Heart left ventricle (tissue), 16 donors: ENCODE measurements around the gene LAMC1. TPM values are rescaled to one million over a fixed set of nuclear protein-coding genes. Genes with fewer than 3 reads are reported as not detected.

Source experiments
- ATAC-seq, 4 donors: fragments of 200-7000 bp; cut with Tn5 transposase; one replicate each; pipeline ENCODE4 v1.9.1; 2020 to 2022; ENCODE audit warnings: moderate library complexity in 4 of 4, mild to moderate bottlenecking in 3 of 4, moderate number of reproducible peaks in 1 of 4
- DNase-seq, 5 donors: peaks; one replicate each; pipeline ENCODE4 v3.0.0-alpha.2; 2020
- H3K27ac ChIP-seq, 12 donors: fragments of 200-600 bp; sonication (generic) in 4 of 12; one replicate each; pipeline versions ENCODE4 v1.5.0 to v1.8.0; 2016 to 2022; ENCODE audit warnings: mild to moderate bottlenecking in 2 of 12
- H3K27me3 ChIP-seq, 9 donors: fragments of 200-600 bp; sonication (generic) in 2 of 9; one replicate each; pipeline versions ENCODE4 v1.5.1 to v1.8.0; 2016 to 2022; ENCODE audit warnings: mild to moderate bottlenecking in 3 of 9
- H3K36me3 ChIP-seq, 9 donors: fragments of 200-600 bp; sonication (generic) in 2 of 9; one replicate each; pipeline versions ENCODE4 v1.5.0 to v1.8.0; 2018 to 2022; ENCODE audit warnings: mild to moderate bottlenecking in 2 of 9
- H3K4me1 ChIP-seq, 12 donors: fragments of 200-600 bp; sonication (generic) in 4 of 12; one replicate each; pipeline versions ENCODE4 v1.5.0 to v1.8.0; 2016 to 2022; ENCODE audit warnings: mild to moderate bottlenecking in 3 of 12
- H3K4me3 ChIP-seq, 12 donors: fragments of 200-600 bp; sonication (generic) in 4 of 12; one replicate each; pipeline versions ENCODE4 v1.5.0 to v1.8.0; 2017 to 2022; ENCODE audit warnings: mild to moderate bottlenecking in 9 of 12, moderate library complexity in 4 of 12
- H3K9me3 ChIP-seq, 12 donors: fragments of 200-600 bp; sonication (generic) in 4 of 12; one replicate each; pipeline versions ENCODE4 v1.5.0 to v1.8.0; 2016 to 2022; ENCODE audit warnings: mild to moderate bottlenecking in 1 of 12
- CTCF ChIP-seq, 12 donors: fragments of 200-600 bp; sonication (generic) in 4 of 12; IDR thresholded peaks; one replicate each; pipeline versions ENCODE4 v1.5.0 to v1.8.0; 2018 to 2022; ENCODE audit warnings: antibody characterized with exemption in 12 of 12, mild to moderate bottlenecking in 5 of 12
- POLR2A ChIP-seq, 2 donors: fragments of 450-650 bp; IDR thresholded peaks; one replicate each; pipeline ENCODE4 v1.6.1; 2017; ENCODE audit warnings: antibody characterized with exemption in 2 of 2, mild to moderate bottlenecking in 2 of 2, moderate library complexity in 2 of 2
- WGBS, 4 donors: extraction: QIAGEN DNeasy Blood & Tissue Kit in 2 of 4; methylation state at CpG; one replicate each; pipeline versions ENCODE4 v1.1.5 to v1.1.7; 2013 to 2018; 5-methylcytosine and 5-hydroxymethylcytosine counted together
- intact Hi-C, 10 donors: fragments of 100-400 bp; cut with DNase I; formaldehyde crosslinking; loops; one replicate each; pipeline versions ENCODE4 v1.11.1 to v1.14.2; 2022
- polyA plus RNA-seq, 2 donors: library from polyadenylated mRNA; stranded (reverse); fragments of 200-250 nt; gene quantifications; one replicate each; pipeline ENCODE4 v1.2.3, GENCODE V29; 2013
- total RNA-seq, 9 donors: library from RNA; depleted of rRNA in 2 of 9; stranded (reverse); fragments of >200 nt in 2 of 9; fragmentation: NEBNext Ultra II Directional in 3 of 9; extraction: Animal tissue kit (Norgen Biotek cat#: 25700) in 3 of 9; gene quantifications; one replicate each; pipeline versions ENCODE4 v1.1.0 to v1.2.4, GENCODE V29; 2016 to 2023
- donor health status: ischemic (EF 13 %, LVEDD 7.1; RV severe dilation, severe dysfunction).
- donor health status: healthy with polysubstance abuse.
- donor health status: DM: no; HTN: yes; CAD: no.
- donor health status: DM: no; HTN: no; CAD: no.
- donor health status: ischemic (EF 25% LVEDD 6.9; RV normal size, moderate dysfunction).
- donor health status: ischemic (EF 25% LVEDD 5.7; RV mildly dilated, moderate dysfunction).
- donor health status: healthy.
- donor health status: DM: yes; HTN: yes; CAD: no.
- donor health status: ischemic (EF 35%, LVEDD 5.7; RV mildly dilated, moderate dysfunction).
- donor health status: nonischemic (EF 11% LVEDD 7.7; RV severe dilation, severe dysfunction).
- donor health status: DM: yes; HTN: yes; CAD: no.
- donor health status: PGD.
- donor health status: ischemic (EF 29% LVEDD 5.4; RV normal size, mild dysfunction).
- donor health status: nonischemic (EF 23%, LVEDD 6.1; RV moderate dilation, normal function).

LAMC1 gene
- total and polyA plus RNA-seq, 11 donors = 22.9 to 226 (median 119) TPM

GRCh38 chr1:183019139-183019740 lies 4.0 kb upstream of the LAMC1 start:
- Histone ChIP-seq H3K4me3 (no peak overlapping the region), H3K27me3 (peaks cover 0 to 4% (median 0%) of the 10 kb centered on the region in 9 donors), H3K27ac (peak overlapping the region in 6 of 12 donors; percentile 8 to 44 (median 26)), H3K9me3 (no peaks in the 10 kb centered on the region), H3K36me3 (no peaks in the 10 kb centered on the region), H3K4me1 (peaks cover 0 to 22% (median 14%) of the 10 kb centered on the region in 12 donors)
- ATAC-seq = no peak
- WGBS, 4 donors = 19 to 34% (median 23%) methylated on average over 3 of the region's 3 CpGs
- intact Hi-C loops = no loop called here
- TF ChIP-seq CTCF (IDR thresholded peaks at IDR 0.05) (no peak), POLR2A (IDR thresholded peaks at IDR 0.05) (no peak)
- no peak for DNase-seq

GRCh38 chr1:183019860-183020259 lies 3.4 kb upstream of the LAMC1 start:
- no peaks in the 10 kb centered on the region for H3K9me3 ChIP-seq
- peaks cover 0 to 22% (median 16%) of the 10 kb centered on the region in 12 donors for H3K4me1 ChIP-seq
- no peak overlapping the region for H3K4me3 ChIP-seq
- intact Hi-C loops = loop anchor here (2.0 to 10.0 kb wide), 10 partner anchors 55 to 222 kb away; no protein-coding TSS in a partner anchor
- TF ChIP-seq CTCF (IDR thresholded peaks at IDR 0.05) (peak in 5 of 12 donors; percentile 24 to 41 (median 30)), POLR2A (IDR thresholded peaks at IDR 0.05) (no peak)
- DNase-seq (peak in 1 of 5 donors; percentile 26), ATAC-seq (no peak)
- H3K36me3 ChIP-seq = no peaks in the 10 kb centered on the region
- 28 to 57% (median 35%) methylated on average over 1 of the region's 1 CpG for WGBS, 4 donors
- H3K27ac ChIP-seq = peak overlapping the region in 5 of 12 donors; percentile 5 to 43 (median 20)
- H3K27me3 ChIP-seq = peaks cover 0 to 4% (median 0%) of the 10 kb centered on the region in 9 donors

GRCh38 chr1:183021405-183022201 lies 1.6 kb upstream of the LAMC1 start:
- intact Hi-C loops = loop anchor here (2.0 to 10.0 kb wide), 10 partner anchors 57 to 221 kb away; no protein-coding TSS in a partner anchor
- DNase-seq (no peak), ATAC-seq (no peak)
- TF ChIP-seq POLR2A (IDR thresholded peaks at IDR 0.05) (no peak), CTCF (IDR thresholded peaks at IDR 0.05) (no peak)
- H3K27me3 ChIP-seq = peaks cover 0 to 4% (median 0%) of the 10 kb centered on the region in 9 donors
- peaks cover 0 to 36% (median 22%) of the 10 kb centered on the region in 12 donors for H3K4me1 ChIP-seq
- peak overlapping the region; percentile 99 to 100 (median 100) for H3K27ac ChIP-seq
- no peaks in the 10 kb centered on the region for H3K9me3 ChIP-seq
- H3K4me3 ChIP-seq = peak overlapping the region; percentile 58 to 95 (median 84)
- 61 to 73% (median 68%) methylated on average over 11 of the region's 11 CpGs for WGBS, 4 donors
- H3K36me3 ChIP-seq = no peaks in the 10 kb centered on the region
